ENCODE measurements around the gene SLC9A9. TPM values are rescaled to one million over a fixed set of nuclear protein-coding genes. Genes with fewer than 3 reads are reported as not detected.

Gene SLC9A9
- total and polyA plus RNA-seq, 7 experiments from 2014 or later, result 9.3 to 23.1 (median 16.6) TPM

DNA sequence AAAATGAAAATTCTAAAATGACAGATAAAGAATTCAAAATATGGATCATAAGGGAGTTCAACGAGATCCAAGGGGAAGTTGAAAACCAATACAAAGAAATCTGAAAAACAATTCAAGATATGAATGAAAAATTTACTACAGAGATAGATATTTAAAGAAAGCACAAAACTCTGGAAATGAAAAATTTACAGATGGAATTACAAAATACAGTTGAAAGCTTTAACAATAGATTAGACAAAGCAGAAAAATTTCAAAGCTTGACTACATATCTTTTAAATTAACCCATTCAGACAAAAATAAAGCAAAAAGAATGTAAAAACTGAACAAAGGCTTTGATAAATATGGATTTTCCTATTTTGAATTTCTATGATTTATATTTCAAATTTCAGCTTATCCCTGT is 211.1 kb downstream of the SLC9A9 start:
- Mint-ChIP-seq H3K27me3 (no peaks in the 10 kb centered on the region), H3K27ac (no peak overlapping the region), H3K9me3 (peaks cover 3 to 56% (median 11%) of the 10 kb centered on the region in 11 donors), H3K36me3 (peaks cover 8 to 44% (median 37%) of the 10 kb centered on the region in 5 donors), H3K4me3 (no peak overlapping the region), H3K4me1 (peaks cover 0 to 4% (median 0%) of the 10 kb centered on the region in 7 donors)
- no peak for ATAC-seq
- no peak overlapping the region for H3K4me3 ChIP-seq (ENCODE audit: low read length)
- H3K27me3 ChIP-seq (ENCODE audit: control insufficient read depth in 2 of 2, insufficient read depth in 2 of 2, low read length in 2 of 2), result no peaks in the 10 kb centered on the region
- no peaks in the 10 kb centered on the region for H3K36me3 ChIP-seq (ENCODE audit: control insufficient read depth in 2 of 3, insufficient read depth in 3 of 3, low read length in 3 of 3)
- H3K4me1 ChIP-seq (ENCODE audit: control insufficient read depth in 2 of 2, insufficient read depth in 2 of 2, low read length in 2 of 2), result no peaks in the 10 kb centered on the region
- ChIA-PET CTCF (no interaction called here), POLR2A (no interaction called here)
- no peak for DNase-seq
- intact Hi-C loops (cut with micrococcal nuclease), result no loop called here
- H3K27ac ChIP-seq (ENCODE audit: low read depth, low read length), result no peak overlapping the region
- H3K9me3 ChIP-seq (ENCODE audit: control insufficient read depth in 2 of 3, low read length in 3 of 3), result peaks cover 0 to 7% (median 0%) of the 10 kb centered on the region in 3 experiments

DNA sequence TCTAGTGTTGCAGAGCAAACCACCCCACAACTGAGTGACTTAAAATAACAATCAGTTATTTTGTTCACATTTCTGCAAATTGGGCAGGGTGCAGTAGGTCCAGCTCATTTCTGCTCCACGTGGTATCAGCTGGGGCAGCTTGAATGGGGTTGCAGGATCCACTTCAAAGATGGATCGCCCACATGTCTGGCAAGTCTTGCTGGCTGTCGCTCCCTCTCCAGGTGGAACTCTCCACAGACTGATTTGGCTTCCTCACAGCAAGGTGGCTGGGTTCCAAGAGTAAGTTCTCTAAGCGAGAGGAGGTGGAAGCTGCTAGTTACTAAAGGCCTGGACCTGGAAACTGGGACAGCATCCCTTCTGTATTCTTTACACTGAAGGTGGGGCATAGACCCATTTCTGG is 213.3 kb downstream of the SLC9A9 start:
- intact Hi-C loops (cut with micrococcal nuclease), result no loop called here

DNA sequence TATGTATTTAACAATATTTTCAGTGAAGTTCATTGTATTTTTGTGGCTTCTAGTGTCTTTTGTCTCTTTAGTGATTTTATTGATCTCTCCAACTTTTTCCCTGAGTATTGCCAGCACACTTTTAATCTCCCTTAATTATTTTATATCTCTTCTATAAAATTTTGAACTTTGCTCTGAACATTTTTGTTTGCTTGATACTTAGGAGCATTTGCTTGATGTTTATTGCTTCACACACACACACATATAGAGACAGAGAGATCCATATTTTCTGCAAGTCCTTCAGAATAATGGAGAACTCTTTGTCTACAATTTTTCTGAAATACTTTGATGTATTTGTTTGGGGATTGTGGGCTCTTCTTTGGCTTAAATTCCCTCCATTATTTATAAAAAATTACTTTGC is 213.8 kb downstream of the SLC9A9 start:
- POLR2A ChIA-PET, result no interaction called here
- CTCF ChIA-PET, result no interaction called here
- ATAC-seq (no peak), DNase-seq (no peak)
- H3K9me3 Mint-ChIP-seq, result peaks cover 3 to 37% (median 9%) of the 10 kb centered on the region in 11 donors
- H3K36me3 Mint-ChIP-seq, result peaks cover 5 to 31% (median 22%) of the 10 kb centered on the region in 5 donors
- H3K27me3 Mint-ChIP-seq, result no peaks in the 10 kb centered on the region
- H3K4me1 ChIP-seq (ENCODE audit: control insufficient read depth in 2 of 2, insufficient read depth in 2 of 2, low read length in 2 of 2), result no peaks in the 10 kb centered on the region
- no peaks in the 10 kb centered on the region for H3K36me3 ChIP-seq (ENCODE audit: control insufficient read depth in 2 of 3, insufficient read depth in 3 of 3, low read length in 3 of 3)
- H3K27ac Mint-ChIP-seq, result no peak overlapping the region
- no peak overlapping the region for H3K27ac ChIP-seq (ENCODE audit: low read depth, low read length)
- H3K27me3 ChIP-seq (ENCODE audit: control insufficient read depth in 2 of 2, insufficient read depth in 2 of 2, low read length in 2 of 2), result no peaks in the 10 kb centered on the region
- H3K4me3 Mint-ChIP-seq, result no peak overlapping the region
- H3K9me3 ChIP-seq (ENCODE audit: control insufficient read depth in 2 of 3, low read length in 3 of 3), result peaks cover 0 to 7% (median 0%) of the 10 kb centered on the region in 3 experiments
- H3K4me3 ChIP-seq (ENCODE audit: low read length), result no peak overlapping the region
- intact Hi-C loops (cut with micrococcal nuclease), result no loop called here
- H3K4me1 Mint-ChIP-seq, result peaks cover 0 to 4% (median 0%) of the 10 kb centered on the region in 7 donors

More for the DNA sequence above, 213.3 kb downstream of the SLC9A9 start:
- peaks cover 3 to 38% (median 9%) of the 10 kb centered on the region in 11 donors for H3K9me3 Mint-ChIP-seq
- CTCF ChIA-PET, result no interaction called here
- ATAC-seq (no peak), DNase-seq (no peak)
- POLR2A ChIA-PET, result no interaction called here
- Histone ChIP-seq H3K4me3 (ENCODE audit: low read length) (no peak overlapping the region), H3K36me3 (ENCODE audit: control insufficient read depth in 2 of 3, insufficient read depth in 3 of 3, low read length in 3 of 3) (no peaks in the 10 kb centered on the region), H3K27ac (ENCODE audit: low read depth, low read length) (no peak overlapping the region), H3K4me1 (ENCODE audit: control insufficient read depth in 2 of 2, insufficient read depth in 2 of 2, low read length in 2 of 2) (no peaks in the 10 kb centered on the region), H3K9me3 (ENCODE audit: control insufficient read depth in 2 of 3, low read length in 3 of 3) (peaks cover 0 to 7% (median 0%) of the 10 kb centered on the region in 3 experiments), H3K27me3 (ENCODE audit: control insufficient read depth in 2 of 2, insufficient read depth in 2 of 2, low read length in 2 of 2) (no peaks in the 10 kb centered on the region)
- no peaks in the 10 kb centered on the region for H3K27me3 Mint-ChIP-seq
- no peak overlapping the region for H3K4me3 Mint-ChIP-seq
- H3K27ac Mint-ChIP-seq, result no peak overlapping the region
- peaks cover 5 to 28% (median 22%) of the 10 kb centered on the region in 5 donors for H3K36me3 Mint-ChIP-seq
- peaks cover 0 to 4% (median 0%) of the 10 kb centered on the region in 7 donors for H3K4me1 Mint-ChIP-seq

DNA sequence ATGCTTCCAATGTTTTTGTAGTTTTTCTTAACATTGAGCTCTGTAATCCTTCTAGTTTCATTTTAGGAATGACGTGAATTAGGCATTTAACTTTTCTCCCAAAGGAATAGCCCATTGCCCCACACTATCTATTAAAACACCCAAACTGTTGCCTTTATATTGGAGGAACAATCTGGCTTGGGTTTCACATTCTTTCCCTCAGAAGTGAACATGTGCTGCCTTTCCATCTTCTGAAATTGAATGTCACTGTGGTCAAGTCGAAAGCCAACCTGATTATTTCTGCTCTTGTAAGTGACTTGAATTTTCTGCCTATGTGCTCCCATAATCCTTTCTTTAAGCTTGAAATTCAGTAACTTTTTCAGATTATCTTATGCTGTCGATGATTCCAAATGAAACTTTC is 214.5 kb downstream of the SLC9A9 start:
- Mint-ChIP-seq H3K4me1 (peaks cover 0 to 4% (median 0%) of the 10 kb centered on the region in 7 donors), H3K27me3 (no peaks in the 10 kb centered on the region), H3K27ac (no peak overlapping the region), H3K4me3 (no peak overlapping the region), H3K36me3 (peaks cover 5 to 26% (median 18%) of the 10 kb centered on the region in 5 donors), H3K9me3 (peaks cover 3 to 31% (median 7%) of the 10 kb centered on the region in 11 donors)
- ChIA-PET CTCF (no interaction called here), POLR2A (no interaction called here)
- H3K27me3 ChIP-seq (ENCODE audit: control insufficient read depth in 2 of 2, insufficient read depth in 2 of 2, low read length in 2 of 2), result no peaks in the 10 kb centered on the region
- H3K27ac ChIP-seq (ENCODE audit: low read depth, low read length), result no peak overlapping the region
- ATAC-seq (no peak), DNase-seq (no peak)
- H3K4me1 ChIP-seq (ENCODE audit: control insufficient read depth in 2 of 2, insufficient read depth in 2 of 2, low read length in 2 of 2), result no peaks in the 10 kb centered on the region
- intact Hi-C loops (cut with micrococcal nuclease), result no loop called here
- no peaks in the 10 kb centered on the region for H3K36me3 ChIP-seq (ENCODE audit: control insufficient read depth in 2 of 3, insufficient read depth in 3 of 3, low read length in 3 of 3)
- H3K9me3 ChIP-seq (ENCODE audit: control insufficient read depth in 2 of 3, low read length in 3 of 3), result peaks cover 0 to 7% (median 0%) of the 10 kb centered on the region in 3 experiments
- H3K4me3 ChIP-seq (ENCODE audit: low read length), result no peak overlapping the region

DNA sequence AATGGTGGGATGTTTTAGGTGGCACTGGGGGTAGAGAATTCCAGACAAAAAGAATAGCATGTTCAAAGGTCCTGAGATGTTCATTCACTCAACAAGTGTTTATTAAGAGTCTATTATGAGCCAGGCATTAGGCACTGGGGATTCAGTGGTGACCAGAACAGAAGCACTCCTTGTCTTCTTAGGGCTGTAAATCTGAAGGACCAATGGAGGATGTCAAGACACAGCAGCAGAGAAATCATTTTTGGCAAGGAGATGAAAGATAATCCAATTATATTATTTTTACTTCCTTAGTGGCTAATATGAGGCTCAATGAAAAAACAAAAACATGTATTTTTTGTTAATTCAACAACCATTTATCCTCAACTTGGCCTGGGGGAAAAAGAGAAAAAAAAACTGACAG is 218.5 kb downstream of the SLC9A9 start:
- POLR2A ChIA-PET, result no interaction called here
- Mint-ChIP-seq H3K9me3 (peaks cover 0 to 7% (median 0%) of the 10 kb centered on the region in 11 donors), H3K4me1 (peaks cover 0 to 4% (median 0%) of the 10 kb centered on the region in 7 donors), H3K36me3 (peaks cover 0 to 25% (median 4%) of the 10 kb centered on the region in 5 donors), H3K27ac (no peak overlapping the region), H3K4me3 (no peak overlapping the region), H3K27me3 (no peaks in the 10 kb centered on the region)
- Histone ChIP-seq H3K27ac (ENCODE audit: low read depth, low read length) (no peak overlapping the region), H3K9me3 (ENCODE audit: control insufficient read depth in 2 of 3, low read length in 3 of 3) (no peaks in the 10 kb centered on the region), H3K27me3 (ENCODE audit: control insufficient read depth in 2 of 2, insufficient read depth in 2 of 2, low read length in 2 of 2) (no peaks in the 10 kb centered on the region), H3K4me3 (ENCODE audit: low read length) (no peak overlapping the region), H3K4me1 (ENCODE audit: control insufficient read depth in 2 of 2, insufficient read depth in 2 of 2, low read length in 2 of 2) (no peaks in the 10 kb centered on the region), H3K36me3 (ENCODE audit: control insufficient read depth in 2 of 3, insufficient read depth in 3 of 3, low read length in 3 of 3) (no peaks in the 10 kb centered on the region)
- intact Hi-C loops (cut with micrococcal nuclease), result no loop called here
- DNase-seq (no peak), ATAC-seq (no peak)
- CTCF ChIA-PET, result no interaction called here

DNA sequence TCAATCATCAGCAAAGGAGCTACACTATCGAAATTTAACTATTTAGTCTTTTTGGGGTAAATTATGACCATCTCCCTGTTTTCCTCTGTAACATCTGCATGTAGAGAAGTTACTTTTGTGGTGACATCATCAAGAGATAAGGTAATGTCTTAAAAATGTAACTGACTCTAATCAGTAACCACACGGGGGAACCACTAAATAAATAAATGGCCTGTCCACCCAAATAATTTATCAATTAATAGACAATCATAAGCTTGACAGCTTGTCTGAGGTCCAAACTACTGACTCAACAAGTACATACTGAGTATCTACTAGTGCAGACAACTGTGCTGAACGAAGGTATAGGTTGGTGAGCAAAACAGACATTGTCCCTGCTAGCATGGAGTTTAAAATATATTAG is 219.3 kb downstream of the SLC9A9 start:
- Mint-ChIP-seq H3K27ac (no peak overlapping the region), H3K27me3 (no peaks in the 10 kb centered on the region), H3K36me3 (peaks cover 0 to 23% (median 4%) of the 10 kb centered on the region in 5 donors), H3K4me3 (no peak overlapping the region), H3K4me1 (no peaks in the 10 kb centered on the region), H3K9me3 (peaks cover 0 to 7% (median 0%) of the 10 kb centered on the region in 11 donors)
- ATAC-seq, result no peak
- Histone ChIP-seq H3K4me3 (ENCODE audit: low read length) (no peak overlapping the region), H3K9me3 (ENCODE audit: control insufficient read depth in 2 of 3, low read length in 3 of 3) (no peaks in the 10 kb centered on the region), H3K4me1 (ENCODE audit: control insufficient read depth in 2 of 2, insufficient read depth in 2 of 2, low read length in 2 of 2) (no peaks in the 10 kb centered on the region), H3K27ac (ENCODE audit: low read depth, low read length) (no peak overlapping the region), H3K36me3 (ENCODE audit: control insufficient read depth in 2 of 3, insufficient read depth in 3 of 3, low read length in 3 of 3) (no peaks in the 10 kb centered on the region), H3K27me3 (ENCODE audit: control insufficient read depth in 2 of 2, insufficient read depth in 2 of 2, low read length in 2 of 2) (no peaks in the 10 kb centered on the region)
- no peak for DNase-seq
- CTCF ChIA-PET, result no interaction called here
- intact Hi-C loops (cut with micrococcal nuclease), result no loop called here
- POLR2A ChIA-PET, result no interaction called here

DNA sequence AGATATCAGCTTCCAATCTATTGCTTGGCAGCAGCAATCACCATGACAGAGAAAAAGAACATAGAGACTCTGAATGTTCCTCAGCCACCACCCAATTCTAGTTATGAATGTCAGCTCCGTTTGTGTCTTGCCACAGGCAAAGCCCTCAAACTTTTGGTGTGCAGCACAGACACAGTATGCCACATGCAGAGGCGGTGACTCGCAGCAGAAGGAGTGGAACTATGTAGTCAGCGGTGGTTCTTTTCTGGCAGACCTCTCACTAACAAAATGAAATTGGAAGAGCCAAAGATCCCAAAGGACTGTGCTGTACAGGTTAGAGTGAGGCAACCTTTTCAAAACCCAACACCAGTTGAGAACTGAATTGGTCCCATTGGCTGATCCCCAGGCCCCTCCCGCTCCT is 220.9 kb downstream of the SLC9A9 start:
- H3K4me1 Mint-ChIP-seq, result no peaks in the 10 kb centered on the region
- H3K27ac Mint-ChIP-seq, result no peak overlapping the region
- H3K36me3 Mint-ChIP-seq, result peaks cover 0 to 35% (median 12%) of the 10 kb centered on the region in 5 donors
- DNase-seq (peak in 1 of 9 donors; percentile 22), ATAC-seq (no peak)
- H3K4me1 ChIP-seq (ENCODE audit: control insufficient read depth in 2 of 2, insufficient read depth in 2 of 2, low read length in 2 of 2), result no peaks in the 10 kb centered on the region
- no peaks in the 10 kb centered on the region for H3K27me3 Mint-ChIP-seq
- H3K4me3 Mint-ChIP-seq, result no peak overlapping the region
- H3K9me3 ChIP-seq (ENCODE audit: control insufficient read depth in 2 of 3, low read length in 3 of 3), result no peaks in the 10 kb centered on the region
- no peaks in the 10 kb centered on the region for H3K36me3 ChIP-seq (ENCODE audit: control insufficient read depth in 2 of 3, insufficient read depth in 3 of 3, low read length in 3 of 3)
- ChIA-PET POLR2A (no interaction called here), CTCF (no interaction called here)
- H3K27ac ChIP-seq (ENCODE audit: low read depth, low read length), result no peak overlapping the region
- no peak overlapping the region for H3K4me3 ChIP-seq (ENCODE audit: low read length)
- H3K27me3 ChIP-seq (ENCODE audit: control insufficient read depth in 2 of 2, insufficient read depth in 2 of 2, low read length in 2 of 2), result no peaks in the 10 kb centered on the region
- intact Hi-C loops (cut with micrococcal nuclease), result no loop called here
- peaks cover 0 to 15% (median 0%) of the 10 kb centered on the region in 11 donors for H3K9me3 Mint-ChIP-seq
